Liver (tissue), 9 donors: ENCODE measurements around the gene TRIM71. TPM values are rescaled to one million over a fixed set of nuclear protein-coding genes. Genes with fewer than 3 reads are reported as not detected.

Experiments used
- DNase-seq: peaks from one replicate; pipeline ENCODE4 v3.0.0-alpha.2; 2017; ENCODE audit warnings: low spot score
- H3K27ac ChIP-seq, 2 donors: one replicate each; pipeline ENCODE4 v1.7.0; 2013; ENCODE audit warnings: inconsistent platforms in 2 of 2, low read length in 2 of 2, control low read depth in 1 of 2, low read depth in 1 of 2, mild to moderate bottlenecking in 1 of 2
- H3K27me3 ChIP-seq, 4 donors: one replicate each; pipeline versions ENCODE4 v1.6.1 to v1.7.0; 2013; ENCODE audit warnings: low read length in 3 of 4, inconsistent platforms in 1 of 4, mild to moderate bottlenecking in 1 of 4, moderate library complexity in 1 of 4; ENCODE audit not compliant: control insufficient read depth in 4 of 4, insufficient read depth in 4 of 4
- H3K36me3 ChIP-seq, 4 donors: one replicate each; pipeline versions ENCODE4 v1.6.1 to v1.7.0; 2013; ENCODE audit warnings: low read length in 3 of 4, mild to moderate bottlenecking in 3 of 4, low read depth in 1 of 4, moderate library complexity in 1 of 4; ENCODE audit not compliant: control insufficient read depth in 4 of 4, insufficient read depth in 3 of 4
- H3K4me1 ChIP-seq, 4 donors: one replicate each; pipeline versions ENCODE4 v1.6.1 to v1.7.0; 2013; ENCODE audit warnings: low read length in 3 of 4, mild to moderate bottlenecking in 3 of 4, moderate library complexity in 1 of 4; ENCODE audit not compliant: control insufficient read depth in 4 of 4, insufficient read depth in 4 of 4
- H3K4me3 ChIP-seq, 3 donors: one replicate each; pipeline versions ENCODE4 v1.6.1 to v1.7.0; 2013; ENCODE audit warnings: low read length in 3 of 3, control low read depth in 1 of 3, low read depth in 1 of 3, mild to moderate bottlenecking in 1 of 3
- H3K9ac ChIP-seq, 2 donors: one replicate each; pipeline ENCODE4 v1.7.0; 2013; ENCODE audit warnings: low read length in 2 of 2, mild to moderate bottlenecking in 2 of 2, moderate library complexity in 2 of 2, control low read depth in 1 of 2, low read depth in 1 of 2
- H3K9me3 ChIP-seq, 4 donors: one replicate each; pipeline versions ENCODE4 v1.6.1 to v1.7.0; 2013; ENCODE audit warnings: low read length in 3 of 4; ENCODE audit not compliant: control insufficient read depth in 4 of 4
- CTCF ChIP-seq: fragments of 150-350 bp; IDR thresholded peaks from 2 replicates; pipeline ENCODE4 v1.5.1; 2017; ENCODE audit warnings: improper control_type of control experiment, low read depth, low read length; ENCODE audit not compliant: missing input control
- EGR1 ChIP-seq, 2 donors: IDR thresholded peaks; 2 replicates each; pipeline ENCODE4 v1.6.1; 2016 to 2018; ENCODE audit warnings: antibody characterized with exemption in 2 of 2, low read depth in 2 of 2
- FOXA1 ChIP-seq: IDR thresholded peaks from 2 replicates; pipeline ENCODE4 v1.6.1; 2016; ENCODE audit warnings: antibody characterized with exemption
- FOXA2 ChIP-seq: IDR thresholded peaks from 2 replicates; pipeline ENCODE4 v1.6.1; 2016; ENCODE audit warnings: antibody characterized with exemption
- GABPA ChIP-seq, 2 donors: IDR thresholded peaks in 1 of 2; conservative IDR thresholded peaks in 1 of 2; 2 replicates each; pipeline ENCODE4 v1.6.1; 2016; ENCODE audit warnings: antibody characterized with exemption in 2 of 2, mild to moderate bottlenecking in 1 of 2, moderate library complexity in 1 of 2
- HNF4A ChIP-seq, 2 donors: conservative IDR thresholded peaks; 2 replicates each; pipeline ENCODE4 v1.6.1; 2016; ENCODE audit warnings: antibody characterized with exemption in 2 of 2, mild to moderate bottlenecking in 2 of 2
- HNF4G ChIP-seq: IDR thresholded peaks from 2 replicates; pipeline ENCODE4 v1.6.1; 2016; ENCODE audit warnings: antibody characterized with exemption
- JUND ChIP-seq, 2 donors: IDR thresholded peaks; 2 replicates each; pipeline ENCODE4 v1.6.1; 2016; ENCODE audit warnings: antibody characterized with exemption in 2 of 2
- MAX ChIP-seq: IDR thresholded peaks from 2 replicates; pipeline ENCODE4 v1.6.1; 2016; ENCODE audit warnings: antibody characterized with exemption
- NR2F2 ChIP-seq: IDR thresholded peaks from 2 replicates; pipeline ENCODE4 v1.6.1; 2016; ENCODE audit warnings: antibody characterized with exemption
- REST ChIP-seq: IDR thresholded peaks from 2 replicates; pipeline ENCODE4 v1.6.1; 2016; ENCODE audit warnings: antibody characterized with exemption, mild to moderate bottlenecking
- RXRA ChIP-seq, 2 donors: IDR thresholded peaks; 2 replicates each; pipeline ENCODE4 v1.6.1; 2017 to 2018; ENCODE audit warnings: antibody characterized with exemption in 2 of 2, mild to moderate bottlenecking in 1 of 2
- SP1 ChIP-seq: IDR thresholded peaks from 2 replicates; pipeline ENCODE4 v1.6.1; 2018; ENCODE audit warnings: antibody characterized with exemption, mild to moderate bottlenecking
- TAF1 ChIP-seq: conservative IDR thresholded peaks from 2 replicates; pipeline ENCODE4 v1.6.1; 2016; ENCODE audit warnings: antibody characterized with exemption, mild to moderate bottlenecking
- YY1 ChIP-seq: IDR thresholded peaks from 2 replicates; pipeline ENCODE4 v1.6.1; 2016; ENCODE audit warnings: antibody characterized with exemption, mild to moderate bottlenecking
- ZBTB33 ChIP-seq: IDR thresholded peaks from 2 replicates; pipeline ENCODE4 v1.6.1; 2016; ENCODE audit warnings: antibody characterized with exemption
- WGBS: extraction: QIAGEN DNeasy Blood & Tissue Kit; methylation state at CpG from one replicate; pipeline ENCODE4 v1.1.7; 2013; 5-methylcytosine and 5-hydroxymethylcytosine counted together
- polyA plus RNA-seq, 2 donors: library from polyadenylated mRNA; stranded (reverse) in 1 of 2; unstranded in 1 of 2; fragments of 200-250 nt in 1 of 2; fragments of >200 nt in 1 of 2; fragmentation: Nextera tagmentation in 1 of 2; extraction: Ambion mirVana in 1 of 2; gene quantifications; one replicate each; pipeline versions ENCODE4 v1.2.1 to v1.2.3, GENCODE V29; 2013 to 2015
- total RNA-seq, 2 donors: library from RNA; depleted of rRNA; stranded (reverse); fragments of >200 nt; gene quantifications; one replicate each; pipeline ENCODE4 v1.2.3, GENCODE V29; 2014
- TF ChIP-seq, protein P1 (sequence below): IDR thresholded peaks from 2 replicates; pipeline ENCODE4 v1.6.1; 2016; ENCODE audit warnings: antibody characterized with exemption
- donor health status: healthy.
- donor health status: healthy.
- donor health status: healthy.
- donor health status: healthy.
- donor health status: healthy.

Gene TRIM71
- total and polyA plus RNA-seq, 4 donors = under 0.01 to 9.1 TPM; not detected in 2

DNA sequence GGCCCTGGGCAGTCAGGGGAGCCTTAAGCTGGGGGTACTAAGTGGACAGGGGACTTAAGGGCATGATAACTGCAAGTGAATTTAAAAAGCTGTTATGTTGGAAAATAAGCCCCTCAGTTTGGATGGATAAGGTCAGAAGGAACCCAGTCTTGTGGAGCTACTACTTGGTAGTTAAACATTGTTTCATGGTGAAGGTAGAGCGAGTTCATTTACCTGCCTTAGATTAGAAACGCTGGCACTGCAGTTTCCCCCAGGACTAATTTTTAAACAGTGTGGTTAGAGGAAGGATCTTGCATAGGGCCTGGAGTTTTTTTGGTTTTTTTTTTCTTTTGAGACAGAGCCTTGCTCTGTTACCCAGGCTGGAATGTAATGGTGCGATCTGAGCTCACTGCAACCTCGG is 31.2 kb downstream of the TRIM71 start:
- H3K4me3 ChIP-seq = no peak overlapping the region
- H3K27me3 ChIP-seq = no peaks in the 10 kb centered on the region
- no peaks in the 10 kb centered on the region for H3K9me3 ChIP-seq
- no peak for TF ChIP-seq FOXA1
- no peak for TF ChIP-seq JUND (IDR thresholded peaks at IDR 0.05)
- no peak for TF ChIP-seq TAF1
- TF ChIP-seq GABPA (IDR thresholded peaks at IDR 0.05 in 1 of 2, conservative IDR thresholded peaks at IDR 0.05 in 1 of 2) = no peak
- no peak for TF ChIP-seq RXRA (IDR thresholded peaks at IDR 0.05)
- TF ChIP-seq HNF4G = no peak
- no peak for TF ChIP-seq EGR1 (IDR thresholded peaks at IDR 0.05; ENCODE audit: low read depth in 2 of 2)
- TF ChIP-seq FOXA2 = no peak
- no peak for TF ChIP-seq HNF4A (conservative IDR thresholded peaks at IDR 0.05)
- TF ChIP-seq NR2F2 = no peak
- no peaks in the 10 kb centered on the region for H3K4me1 ChIP-seq
- DNase-seq = no peak
- no peak overlapping the region for H3K27ac ChIP-seq
- no peak overlapping the region for H3K9ac ChIP-seq
- 79% methylated on average over 4 of the region's 4 CpGs for WGBS
- H3K36me3 ChIP-seq = no peaks in the 10 kb centered on the region

GRCh38 chr3:32850226-32850625 is 32.4 kb downstream of the TRIM71 start:
- Histone ChIP-seq H3K27ac (no peak overlapping the region), H3K4me3 (no peak overlapping the region), H3K9me3 (no peaks in the 10 kb centered on the region), H3K36me3 (no peaks in the 10 kb centered on the region), H3K27me3 (no peaks in the 10 kb centered on the region), H3K4me1 (no peaks in the 10 kb centered on the region), H3K9ac (no peak overlapping the region)
- no peak for DNase-seq
- TF ChIP-seq REST (no peak), ZBTB33 (no peak), SP1 (no peak), TAF1 (no peak), MAX (no peak), FOXA2 (no peak), NR2F2 (no peak), JUND (IDR thresholded peaks at IDR 0.05) (no peak), FOXA1 (no peak), YY1 (no peak), CTCF (no peak), EGR1 (IDR thresholded peaks at IDR 0.05; ENCODE audit: low read depth in 2 of 2) (no peak), GABPA (IDR thresholded peaks at IDR 0.05 in 1 of 2, conservative IDR thresholded peaks at IDR 0.05 in 1 of 2) (no peak), HNF4G (no peak), RXRA (IDR thresholded peaks at IDR 0.05) (no peak), HNF4A (conservative IDR thresholded peaks at IDR 0.05) (no peak)
- TF ChIP-seq, protein P1, sequence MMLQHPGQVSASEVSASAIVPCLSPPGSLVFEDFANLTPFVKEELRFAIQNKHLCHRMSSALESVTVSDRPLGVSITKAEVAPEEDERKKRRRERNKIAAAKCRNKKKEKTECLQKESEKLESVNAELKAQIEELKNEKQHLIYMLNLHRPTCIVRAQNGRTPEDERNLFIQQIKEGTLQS = no peak
- 75% methylated on average over 3 of the region's 3 CpGs for WGBS
